B cell (primary cell): ENCODE data around the gene TRIM24. TPM values are rescaled to one million over a fixed set of nuclear protein-coding genes. Genes with fewer than 3 reads are reported as not detected.

Experiments used
- ATAC-seq: fragments of 200-7000 bp; cut with Tn5 transposase; one replicate; pipeline ENCODE4 v1.10.0; 2021; ENCODE audit warnings: low read depth, mild to moderate bottlenecking, moderate number of reproducible peaks, moderate library complexity
- CTCF ChIA-PET: fragments of 350-600 bp; sonication (Branson Sonifier 250); formaldehyde crosslinking; loops from one replicate; lab custom pipeline; 2021; ENCODE audit warnings: antibody characterized with exemption, inconsistent platforms; lab: Charles Lee
- POLR2A ChIA-PET: fragments of 350-600 bp; sonication (Branson Sonifier 250); formaldehyde crosslinking; loops from one replicate; lab custom pipeline; 2021; ENCODE audit warnings: antibody characterized with exemption; lab: Charles Lee
- DNase-seq: peaks from one replicate; pipeline ENCODE4 v3.0.0; 2013
- H2AFZ ChIP-seq: 2 replicates; pipeline ENCODE4 v1.6.1; 2012; ENCODE audit warnings: mild to moderate bottlenecking, low read depth, low read length; ENCODE audit not compliant: insufficient read depth, poor library complexity, severe bottlenecking
- H3K27ac ChIP-seq, 2 donors: 1 replicate in 1 of 2; 2 replicates in 1 of 2; pipeline ENCODE4 v1.5.1; 2012 to 2013; ENCODE audit warnings: low read length in 2 of 2, mild to moderate bottlenecking in 2 of 2, moderate library complexity in 1 of 2
- H3K27me3 ChIP-seq, 4 experiments: fragments of 200-600 bp in 1 of 4; sonication (generic) in 1 of 4; replicated peaks in 1 of 4; 1 replicate in 2 of 4; 2 replicates in 2 of 4; pipeline versions ENCODE4 v1.6.1 to v1.7.0; 2013 to 2016; ENCODE audit warnings: low read length in 3 of 4, mild to moderate bottlenecking in 2 of 4, mixed read lengths in 1 of 4, moderate library complexity in 1 of 4; ENCODE audit not compliant: insufficient read depth in 4 of 4, control insufficient read depth in 3 of 4; ENCODE audit errors: control extremely low read depth in 1 of 4
- H3K36me3 ChIP-seq, 2 experiments: replicated peaks in 1 of 2; 1 replicate in 1 of 2; 2 replicates in 1 of 2; pipeline versions ENCODE4 v1.6.1 to v1.7.1; 2013; ENCODE audit warnings: low read length in 1 of 2; ENCODE audit not compliant: insufficient read depth in 2 of 2, control insufficient read depth in 1 of 2; ENCODE audit errors: control extremely low read depth in 1 of 2, extremely low read depth in 1 of 2
- H3K4me1 ChIP-seq, 2 donors: fragments of 200-600 bp in 1 of 2; sonication (generic) in 1 of 2; 1 replicate in 1 of 2; 2 replicates in 1 of 2; pipeline versions ENCODE4 v1.5.1 to v1.6.1; 2013 to 2017; ENCODE audit warnings: low read length in 2 of 2; ENCODE audit not compliant: control insufficient read depth in 2 of 2, insufficient read depth in 2 of 2
- H3K4me2 ChIP-seq: replicated peaks from 2 replicates; pipeline ENCODE3; 2012; ENCODE audit warnings: mild to moderate bottlenecking, low read depth, low read length; ENCODE audit not compliant: poor library complexity, severe bottlenecking
- H3K4me3 ChIP-seq, 5 experiments: fragments of 200-600 bp in 1 of 5; sonication (generic) in 1 of 5; 1 replicate in 3 of 5; 2 replicates in 2 of 5; pipeline versions ENCODE4 v1.5.1 to v1.7.0; 2011 to 2016; ENCODE audit warnings: low read length in 4 of 5, mild to moderate bottlenecking in 4 of 5, low read depth in 2 of 5, control low read depth in 1 of 5, moderate library complexity in 1 of 5; ENCODE audit not compliant: insufficient read depth in 1 of 5; ENCODE audit errors: control extremely low read depth in 1 of 5, extremely low read depth in 1 of 5
- H3K79me2 ChIP-seq: fragments of 200-600 bp; sonication (generic); one replicate; pipeline ENCODE4 v1.6.0; 2016; ENCODE audit warnings: low read length; ENCODE audit not compliant: control insufficient read depth, insufficient read depth
- H3K9ac ChIP-seq: fragments of 200-600 bp; sonication (generic); 2 replicates; pipeline ENCODE4 v1.6.1; 2017; ENCODE audit warnings: mild to moderate bottlenecking, low read length, moderate library complexity
- H3K9me3 ChIP-seq, 3 donors: one replicate each; pipeline versions ENCODE4 v1.6.1 to v1.7.1; 2013; ENCODE audit warnings: low read length in 2 of 3; ENCODE audit not compliant: control insufficient read depth in 2 of 3, insufficient read depth in 1 of 3; ENCODE audit errors: control extremely low read depth in 1 of 3
- H4K20me1 ChIP-seq: 2 replicates; pipeline ENCODE4 v1.6.0; 2012; ENCODE audit warnings: mild to moderate bottlenecking, low read length; ENCODE audit not compliant: insufficient read depth, control insufficient read depth, poor library complexity, severe bottlenecking
- H3K27ac Mint-ChIP-seq: one replicate; pipeline ENCODE4 v1.8.0; 2021; ENCODE audit warnings: mixed read lengths
- H3K27me3 Mint-ChIP-seq: one replicate; pipeline ENCODE4 v1.8.0; 2021; ENCODE audit warnings: mixed read lengths
- H3K4me1 Mint-ChIP-seq: one replicate; pipeline ENCODE4 v1.8.0; 2021; ENCODE audit warnings: mixed read lengths
- H3K4me3 Mint-ChIP-seq: one replicate; pipeline ENCODE4 v1.8.0; 2021; ENCODE audit warnings: mixed read lengths
- H3K9me3 Mint-ChIP-seq: one replicate; pipeline ENCODE4 v1.8.0; 2022; ENCODE audit warnings: mixed read lengths; ENCODE audit not compliant: insufficient read depth
- EZH2 ChIP-seq: IDR thresholded peaks from 2 replicates; pipeline ENCODE4 v1.6.1; 2012; ENCODE audit warnings: borderline replicate concordance, low read depth, mild to moderate bottlenecking, moderate library complexity, low read length; ENCODE audit not compliant: insufficient read depth, poor library complexity, severe bottlenecking
- WGBS: methylation state at CpG from one replicate; pipeline ENCODE4 v1.1.5; 2013; ENCODE audit warnings: missing lambda C conversion rate; ENCODE audit not compliant: insufficient coverage; 5-methylcytosine and 5-hydroxymethylcytosine counted together
- intact Hi-C: fragments of 100-400 bp; cut with micrococcal nuclease; formaldehyde crosslinking; loops from one replicate; pipeline ENCODE4 v1.10.0; 2022
- polyA plus RNA-seq: library from polyadenylated mRNA; depleted of rRNA; stranded (reverse); fragments of >200 nt; gene quantifications from 2 replicates; pipeline ENCODE4 v1.2.3, GENCODE V29; 2012
- total RNA-seq, 2 donors: library from RNA; stranded (reverse); fragments of 120-200 nt in 1 of 2; gene quantifications; 1 replicate in 1 of 2; 2 replicates in 1 of 2; pipeline versions ENCODE4 v1.2.3 to v1.2.4, GENCODE V29; 2013 to 2022
- TF ChIP-seq, protein P1 (sequence below): fragments of 200-600 bp; IDR thresholded peaks from one replicate; pipeline ENCODE4 v1.8.0; 2022; ENCODE audit warnings: antibody characterized with exemption, mild to moderate bottlenecking

Gene TRIM24
- total and polyA plus RNA-seq, 2 donors (not counting 1 experiment from before 2014, with no cell fraction given): 3.7 to 18.7 TPM

DNA sequence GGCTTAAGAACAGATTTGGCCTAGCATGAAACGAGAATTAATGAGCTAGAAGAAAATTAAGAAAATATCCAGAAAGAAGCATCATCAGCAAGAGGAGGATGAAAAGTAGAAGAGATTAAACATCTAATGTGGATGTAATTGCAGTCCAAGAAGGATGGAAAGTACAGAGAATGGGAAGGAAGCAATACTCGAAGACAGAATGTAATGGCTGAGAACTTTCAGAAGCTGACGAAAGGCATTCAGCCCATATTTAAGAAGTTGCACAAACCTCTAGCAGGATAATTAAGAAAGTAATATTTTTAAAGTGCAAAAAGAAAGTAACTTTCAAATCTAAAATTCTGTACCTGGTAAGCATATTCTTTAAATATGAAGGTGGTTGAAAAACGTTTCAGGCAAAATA lies 60.7 kb downstream of the TRIM24 start:
- Mint-ChIP-seq H3K27me3 (no peaks in the 10 kb centered on the region), H3K4me3 (no peak overlapping the region), H3K27ac (no peak overlapping the region), H3K9me3 (peaks cover 5% of the 10 kb centered on the region), H3K4me1 (no peaks in the 10 kb centered on the region)
- Histone ChIP-seq H4K20me1 (no peaks in the 10 kb centered on the region), H2AFZ (no peak overlapping the region), H3K27me3 (no peaks in the 10 kb centered on the region), H3K36me3 (peaks cover 19 to 36% of the 10 kb centered on the region in 2 experiments), H3K9me3 (peaks cover 0 to 20% (median 4%) of the 10 kb centered on the region in 3 donors), H3K4me3 (no peak overlapping the region), H3K4me2 (no peak overlapping the region), H3K79me2 (no peaks in the 10 kb centered on the region), H3K4me1 (no peaks in the 10 kb centered on the region), H3K27ac (no peak overlapping the region), H3K9ac (no peak overlapping the region)
- POLR2A ChIA-PET: no interaction called here
- no peak for DNase-seq
- intact Hi-C loops: no loop called here
- 100% methylated on average over 1 of the region's 4 CpGs for WGBS
- no peak for ATAC-seq
- TF ChIP-seq, protein P1, sequence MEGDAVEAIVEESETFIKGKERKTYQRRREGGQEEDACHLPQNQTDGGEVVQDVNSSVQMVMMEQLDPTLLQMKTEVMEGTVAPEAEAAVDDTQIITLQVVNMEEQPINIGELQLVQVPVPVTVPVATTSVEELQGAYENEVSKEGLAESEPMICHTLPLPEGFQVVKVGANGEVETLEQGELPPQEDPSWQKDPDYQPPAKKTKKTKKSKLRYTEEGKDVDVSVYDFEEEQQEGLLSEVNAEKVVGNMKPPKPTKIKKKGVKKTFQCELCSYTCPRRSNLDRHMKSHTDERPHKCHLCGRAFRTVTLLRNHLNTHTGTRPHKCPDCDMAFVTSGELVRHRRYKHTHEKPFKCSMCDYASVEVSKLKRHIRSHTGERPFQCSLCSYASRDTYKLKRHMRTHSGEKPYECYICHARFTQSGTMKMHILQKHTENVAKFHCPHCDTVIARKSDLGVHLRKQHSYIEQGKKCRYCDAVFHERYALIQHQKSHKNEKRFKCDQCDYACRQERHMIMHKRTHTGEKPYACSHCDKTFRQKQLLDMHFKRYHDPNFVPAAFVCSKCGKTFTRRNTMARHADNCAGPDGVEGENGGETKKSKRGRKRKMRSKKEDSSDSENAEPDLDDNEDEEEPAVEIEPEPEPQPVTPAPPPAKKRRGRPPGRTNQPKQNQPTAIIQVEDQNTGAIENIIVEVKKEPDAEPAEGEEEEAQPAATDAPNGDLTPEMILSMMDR: no peak
- no peak for TF ChIP-seq EZH2
- CTCF ChIA-PET: no interaction called here

- peaks cover 19 to 40% of the 10 kb centered on the region in 2 experiments for H3K36me3 ChIP-seq
- no peaks in the 10 kb centered on the region for H3K4me1 Mint-ChIP-seq
Observed at GRCh38 chr7:138521837-138522461, 61.9 kb downstream of the TRIM24 start.

More at GRCh38 chr7:138521837-138522461, 61.9 kb downstream of the TRIM24 start:
- Mint-ChIP-seq H3K27ac (no peak overlapping the region), H3K9me3 (peaks cover 6% of the 10 kb centered on the region), H3K27me3 (no peaks in the 10 kb centered on the region), H3K4me3 (no peak overlapping the region)
- no peak overlapping the region for H2AFZ ChIP-seq
- H3K27ac ChIP-seq: no peak overlapping the region
- no peaks in the 10 kb centered on the region for H3K4me1 ChIP-seq
- 100% methylated on average over 2 of the region's 7 CpGs for WGBS
- DNase-seq (no peak), ATAC-seq (no peak)
- H3K79me2 ChIP-seq: no peaks in the 10 kb centered on the region
- intact Hi-C loops: no loop called here
- TF ChIP-seq, protein P1: no peak
- no peak for TF ChIP-seq EZH2
- H4K20me1 ChIP-seq: no peaks in the 10 kb centered on the region
- no peak overlapping the region for H3K4me2 ChIP-seq
- no peak overlapping the region for H3K4me3 ChIP-seq
- CTCF ChIA-PET: no interaction called here
- no peak overlapping the region for H3K9ac ChIP-seq
- POLR2A ChIA-PET: no interaction called here
- no peaks in the 10 kb centered on the region for H3K27me3 ChIP-seq
- H3K9me3 ChIP-seq: peaks cover 3 to 19% (median 15%) of the 10 kb centered on the region in 3 donors
